Testis (tissue), 2 donors: ENCODE results near the gene RASAL2.
"Not testable (repeated sequence)": the region's sequence is repeated elsewhere in the genome, so short reads cannot be mapped to it uniquely, and the experiment has no call there.

Source experiments
- POLR2A ChIP-seq: fragments of 450-650 bp; IDR thresholded peaks from one replicate; pipeline ENCODE4 v1.6.1; 2017; ENCODE audit warnings: antibody characterized with exemption, mild to moderate bottlenecking, moderate library complexity
- TF ChIP-seq, protein P1 (sequence below), 3 experiments: fragments of 450-650 bp in 2 of 3; fragments of 200-600 bp in 1 of 3; sonication (generic) in 1 of 3; IDR thresholded peaks; one replicate each; pipeline ENCODE4 v1.5.1; 2016 to 2019; ENCODE audit warnings: antibody characterized with exemption in 3 of 3, mild to moderate bottlenecking in 2 of 3, moderate library complexity in 1 of 3

GRCh38 chr1:178351911-178352310 is 258.0 kb downstream of the RASAL2 start:
- TF ChIP-seq, protein P1, sequence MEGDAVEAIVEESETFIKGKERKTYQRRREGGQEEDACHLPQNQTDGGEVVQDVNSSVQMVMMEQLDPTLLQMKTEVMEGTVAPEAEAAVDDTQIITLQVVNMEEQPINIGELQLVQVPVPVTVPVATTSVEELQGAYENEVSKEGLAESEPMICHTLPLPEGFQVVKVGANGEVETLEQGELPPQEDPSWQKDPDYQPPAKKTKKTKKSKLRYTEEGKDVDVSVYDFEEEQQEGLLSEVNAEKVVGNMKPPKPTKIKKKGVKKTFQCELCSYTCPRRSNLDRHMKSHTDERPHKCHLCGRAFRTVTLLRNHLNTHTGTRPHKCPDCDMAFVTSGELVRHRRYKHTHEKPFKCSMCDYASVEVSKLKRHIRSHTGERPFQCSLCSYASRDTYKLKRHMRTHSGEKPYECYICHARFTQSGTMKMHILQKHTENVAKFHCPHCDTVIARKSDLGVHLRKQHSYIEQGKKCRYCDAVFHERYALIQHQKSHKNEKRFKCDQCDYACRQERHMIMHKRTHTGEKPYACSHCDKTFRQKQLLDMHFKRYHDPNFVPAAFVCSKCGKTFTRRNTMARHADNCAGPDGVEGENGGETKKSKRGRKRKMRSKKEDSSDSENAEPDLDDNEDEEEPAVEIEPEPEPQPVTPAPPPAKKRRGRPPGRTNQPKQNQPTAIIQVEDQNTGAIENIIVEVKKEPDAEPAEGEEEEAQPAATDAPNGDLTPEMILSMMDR (IDR thresholded peaks at IDR 0.05): not testable (repeated sequence)
- TF ChIP-seq POLR2A: not testable (repeated sequence)
